Lower lobe of right lung (tissue), 2 donors: ENCODE measurements around the gene NCLN. TPM values are rescaled to one million over a fixed set of nuclear protein-coding genes. Genes with fewer than 3 reads are reported as not detected.
"Not testable (repeated sequence)": the region's sequence is repeated elsewhere in the genome, so short reads cannot be mapped to it uniquely, and the experiment has no call there.

Source experiments
- ATAC-seq, 2 donors: fragments of 200-7000 bp; cut with Tn5 transposase; one replicate each; pipeline ENCODE4 v1.9.1; 2020 to 2022; ENCODE audit warnings: mild to moderate bottlenecking in 2 of 2, moderate library complexity in 2 of 2
- DNase-seq: peaks from one replicate; pipeline ENCODE4 v3.0.0-alpha.2; 2020
- H3K27ac ChIP-seq: fragments of 200-600 bp; one replicate; pipeline ENCODE4 v1.8.0; 2022
- H3K27me3 ChIP-seq: fragments of 200-600 bp; one replicate; pipeline ENCODE4 v1.8.0; 2022; ENCODE audit warnings: low read depth
- H3K36me3 ChIP-seq: fragments of 200-600 bp; one replicate; pipeline ENCODE4 v1.8.0; 2022; ENCODE audit warnings: mild to moderate bottlenecking
- H3K4me1 ChIP-seq: fragments of 200-600 bp; one replicate; pipeline ENCODE4 v1.8.0; 2022
- H3K4me3 ChIP-seq: fragments of 200-600 bp; one replicate; pipeline ENCODE4 v1.8.0; 2022; ENCODE audit warnings: mild to moderate bottlenecking
- H3K9me3 ChIP-seq: fragments of 200-600 bp; one replicate; pipeline ENCODE4 v1.8.0; 2022
- intact Hi-C: fragments of 100-400 bp; cut with DNase I; formaldehyde crosslinking; loops from one replicate; pipeline ENCODE4 v1.11.0; 2022
- total RNA-seq: library from RNA; stranded (reverse); fragmentation: NEBNext Ultra II Directional; extraction: Animal tissue kit (Norgen Biotek cat#: 25700); gene quantifications from one replicate; pipeline ENCODE4 v1.2.1, GENCODE V29; 2021
- TF ChIP-seq, protein P1 (sequence below): fragments of 200-600 bp; IDR thresholded peaks from one replicate; pipeline ENCODE4 v1.8.0; 2022; ENCODE audit warnings: antibody characterized with exemption, mild to moderate bottlenecking
- donor health status: DM: no; HTN: yes; CAD: no; lungs with severe emphysema.

Gene NCLN
- total RNA-seq, 1 donor from 2014 or later = 68.8 TPM

DNA sequence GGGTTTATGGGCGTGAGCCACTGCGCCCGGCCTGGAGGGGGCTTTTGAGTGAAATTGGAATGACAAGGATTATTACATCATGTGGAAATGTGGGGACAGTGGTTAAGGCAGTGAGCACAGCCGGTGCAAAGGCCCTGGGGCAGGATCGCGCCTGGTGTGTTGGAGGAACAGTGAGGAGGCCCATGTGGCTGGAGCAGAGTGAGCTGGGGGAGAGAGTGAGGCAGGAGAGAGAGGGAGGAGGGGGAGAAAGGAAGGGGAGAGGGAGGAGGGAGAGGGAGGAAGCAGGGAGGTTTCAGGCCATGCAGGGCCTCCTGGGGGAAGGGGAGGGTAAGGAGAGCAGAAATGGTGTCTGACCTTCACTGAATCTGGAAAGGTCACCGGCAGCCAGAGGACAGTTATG is 27.4 kb downstream of the NCLN start:
- intact Hi-C loops = no loop called here
- Histone ChIP-seq H3K36me3 (peaks cover 5% of the 10 kb centered on the region), H3K27ac (no peak overlapping the region), H3K4me3 (no peak overlapping the region), H3K27me3 (no peaks in the 10 kb centered on the region), H3K9me3 (no peaks in the 10 kb centered on the region), H3K4me1 (no peaks in the 10 kb centered on the region)
- TF ChIP-seq, protein P1, sequence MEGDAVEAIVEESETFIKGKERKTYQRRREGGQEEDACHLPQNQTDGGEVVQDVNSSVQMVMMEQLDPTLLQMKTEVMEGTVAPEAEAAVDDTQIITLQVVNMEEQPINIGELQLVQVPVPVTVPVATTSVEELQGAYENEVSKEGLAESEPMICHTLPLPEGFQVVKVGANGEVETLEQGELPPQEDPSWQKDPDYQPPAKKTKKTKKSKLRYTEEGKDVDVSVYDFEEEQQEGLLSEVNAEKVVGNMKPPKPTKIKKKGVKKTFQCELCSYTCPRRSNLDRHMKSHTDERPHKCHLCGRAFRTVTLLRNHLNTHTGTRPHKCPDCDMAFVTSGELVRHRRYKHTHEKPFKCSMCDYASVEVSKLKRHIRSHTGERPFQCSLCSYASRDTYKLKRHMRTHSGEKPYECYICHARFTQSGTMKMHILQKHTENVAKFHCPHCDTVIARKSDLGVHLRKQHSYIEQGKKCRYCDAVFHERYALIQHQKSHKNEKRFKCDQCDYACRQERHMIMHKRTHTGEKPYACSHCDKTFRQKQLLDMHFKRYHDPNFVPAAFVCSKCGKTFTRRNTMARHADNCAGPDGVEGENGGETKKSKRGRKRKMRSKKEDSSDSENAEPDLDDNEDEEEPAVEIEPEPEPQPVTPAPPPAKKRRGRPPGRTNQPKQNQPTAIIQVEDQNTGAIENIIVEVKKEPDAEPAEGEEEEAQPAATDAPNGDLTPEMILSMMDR = no peak
- DNase-seq = no peak
- ATAC-seq = no peak

DNA sequence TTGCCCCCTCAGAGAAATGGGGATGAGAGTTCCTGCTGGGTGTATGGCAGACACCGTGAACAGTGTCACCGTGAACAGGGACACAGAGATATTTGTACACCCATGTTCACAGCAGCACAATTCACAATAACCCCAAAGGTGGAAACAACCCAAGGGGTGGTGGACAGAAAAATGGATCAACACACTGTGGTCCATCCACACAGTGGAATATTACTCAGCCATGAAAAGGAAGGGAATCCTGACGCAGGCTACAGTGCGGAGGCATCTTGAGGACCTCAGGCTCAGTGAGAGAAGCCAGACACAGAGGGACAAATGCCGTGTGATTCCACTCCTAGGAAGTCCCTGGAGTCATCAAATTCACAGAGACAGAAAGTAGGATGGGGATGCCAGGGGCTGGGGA is 31.1 kb downstream of the NCLN start:
- H3K36me3 ChIP-seq = no peaks in the 10 kb centered on the region
- peaks cover 8% of the 10 kb centered on the region for H3K27me3 ChIP-seq
- H3K9me3 ChIP-seq = no peaks in the 10 kb centered on the region
- H3K4me3 ChIP-seq = no peak overlapping the region
- TF ChIP-seq, protein P1 = no peak
- ATAC-seq (no peak), DNase-seq (no peak)
- no peak overlapping the region for H3K27ac ChIP-seq
- no peaks in the 10 kb centered on the region for H3K4me1 ChIP-seq
- intact Hi-C loops = no loop called here

DNA sequence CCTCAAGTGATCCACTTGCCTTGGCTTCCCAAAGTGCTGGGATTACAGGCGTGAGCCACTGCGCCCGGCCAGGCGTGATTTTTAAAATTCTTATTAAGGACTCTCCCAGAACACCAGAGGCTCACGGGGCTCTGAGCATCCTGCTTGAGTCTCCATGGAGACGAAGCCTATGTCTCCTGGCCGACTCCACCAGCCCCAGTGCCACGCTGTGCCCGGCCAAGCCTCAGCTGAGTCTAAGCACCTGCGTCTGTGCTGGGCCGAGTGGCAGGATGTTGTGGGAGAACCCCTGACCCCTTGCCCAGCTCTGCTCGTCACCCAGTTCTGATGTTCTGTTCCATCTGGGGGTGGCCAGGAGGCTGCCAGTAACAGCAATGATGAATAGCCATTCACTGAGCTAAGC is 34.8 kb downstream of the NCLN start:
- TF ChIP-seq, protein P1 = no peak
- peaks cover 3% of the 10 kb centered on the region for H3K4me1 ChIP-seq

DNA sequence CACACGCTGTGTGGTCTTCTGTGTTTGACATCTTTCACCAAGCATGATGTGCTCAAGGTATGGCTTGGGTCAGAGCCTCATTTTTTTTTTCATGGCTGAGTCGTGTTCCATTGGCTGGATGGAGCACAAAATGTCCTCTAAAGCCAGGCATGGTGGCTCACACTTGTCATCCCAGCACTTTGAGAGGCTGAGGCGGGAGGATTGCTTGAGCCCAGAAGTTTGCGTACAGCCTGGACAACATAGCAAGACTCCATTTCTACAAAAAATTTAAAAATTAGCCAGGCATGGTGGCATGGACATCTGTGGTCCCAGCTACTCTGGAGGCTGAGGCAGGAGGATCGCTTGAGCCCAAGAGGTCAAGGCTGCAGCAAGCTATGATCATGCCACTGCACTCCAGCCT is 35.8 kb downstream of the NCLN start:
- intact Hi-C loops, H3K4me1 ChIP-seq, H3K4me3 ChIP-seq, H3K9me3 ChIP-seq, H3K36me3 ChIP-seq, DNase-seq, ATAC-seq, H3K27ac ChIP-seq: not testable (repeated sequence)
- peaks cover 46% of the 10 kb centered on the region for H3K27me3 ChIP-seq

More for the DNA sequence above, 34.8 kb downstream of the NCLN start:
- Histone ChIP-seq H3K27me3 (peaks cover 39% of the 10 kb centered on the region), H3K9me3 (no peaks in the 10 kb centered on the region), H3K27ac (no peak overlapping the region), H3K36me3 (no peaks in the 10 kb centered on the region), H3K4me3 (no peak overlapping the region)
- DNase-seq (no peak), ATAC-seq (no peak)
- intact Hi-C loops = no loop called here

DNA sequence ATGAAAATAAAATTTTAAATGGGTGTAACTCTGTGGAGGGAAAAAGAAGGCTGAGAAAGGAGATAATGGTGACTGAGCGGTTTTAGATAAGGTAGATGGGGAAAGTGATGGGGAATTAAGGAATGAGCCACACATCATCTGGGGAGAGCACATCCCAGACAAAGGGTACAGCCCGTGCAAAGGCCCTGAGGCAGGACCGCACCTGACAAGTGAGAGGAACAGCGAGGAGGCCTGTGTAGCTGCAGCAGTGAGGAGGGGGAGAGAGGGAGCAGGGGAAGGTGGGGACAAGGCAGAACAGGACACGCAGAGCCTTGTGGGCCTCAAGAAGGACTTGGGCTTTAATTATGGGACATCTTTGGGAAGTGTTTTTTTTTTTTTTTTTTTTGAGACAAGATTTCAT is 37.0 kb downstream of the NCLN start:
- Histone ChIP-seq H3K4me1 (peaks cover 3% of the 10 kb centered on the region), H3K4me3 (no peak overlapping the region), H3K27me3 (peaks cover 58% of the 10 kb centered on the region), H3K36me3 (no peaks in the 10 kb centered on the region), H3K9me3 (no peaks in the 10 kb centered on the region), H3K27ac (no peak overlapping the region)
- TF ChIP-seq, protein P1 = no peak
- intact Hi-C loops = no loop called here
- DNase-seq (no peak), ATAC-seq (no peak)

DNA sequence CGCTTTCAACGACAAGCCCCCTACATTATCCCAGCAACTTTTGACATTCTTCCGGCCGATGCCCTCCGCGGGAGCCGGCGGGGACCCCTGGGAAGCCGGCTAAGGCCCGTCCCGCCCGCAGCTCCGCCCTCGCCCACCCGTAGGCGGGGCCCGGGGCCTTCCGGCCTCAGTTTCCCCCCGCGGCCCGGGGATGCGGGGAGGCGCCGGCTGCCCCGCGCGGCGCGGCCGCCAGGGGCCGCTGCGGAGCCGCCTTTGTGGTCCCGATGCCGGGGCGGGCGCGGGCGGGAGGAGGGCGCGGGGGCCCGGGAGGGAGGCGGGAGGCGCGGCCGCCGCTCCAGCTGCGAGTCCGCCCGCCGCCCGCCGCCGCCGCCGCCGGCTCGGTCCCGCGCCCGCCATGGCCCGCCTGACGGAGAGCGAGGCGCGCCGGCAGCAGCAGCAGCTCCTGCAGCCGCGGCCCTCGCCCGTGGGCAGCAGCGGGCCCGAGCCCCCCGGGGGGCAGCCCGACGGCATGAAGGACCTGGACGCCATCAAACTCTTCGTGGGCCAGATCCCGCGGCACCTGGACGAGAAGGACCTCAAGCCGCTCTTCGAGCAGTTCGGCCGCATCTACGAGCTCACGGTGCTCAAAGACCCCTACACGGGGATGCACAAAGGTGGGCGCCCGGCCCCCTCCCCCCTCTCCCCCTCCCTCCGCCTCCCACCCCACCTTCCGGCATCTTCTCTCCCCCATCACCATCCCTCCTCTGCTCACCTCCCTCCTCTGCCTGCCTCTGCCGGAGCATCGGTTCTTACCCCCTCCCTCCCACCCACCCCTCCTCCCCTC is 38.8 kb downstream of the NCLN start, which contains the start of gene CELF5:
Gene CELF5, plus strand, starts transcription at position 316 of the 823 bp plus-strand sequence. Its CDS starts 79 bp downstream, at position 395.
- no peak within 1 kb of the TSS for H3K27ac ChIP-seq
- no peaks in the 10 kb centered on the region for H3K9me3 ChIP-seq
- no peaks in the 10 kb centered on the region for H3K36me3 ChIP-seq
- intact Hi-C loops = no loop called here
- H3K4me1 ChIP-seq = peaks cover 3% of the 10 kb centered on the region
- ATAC-seq = peak; percentile 61 to 74
- H3K27me3 ChIP-seq = peaks cover 71% of the 10 kb centered on the region
- no peak for DNase-seq
- H3K4me3 ChIP-seq = no peak within 1 kb of the TSS
- TF ChIP-seq, protein P1 = peak; percentile 41
